ENCODE data around the gene CEP164.

- TF ChIP-seq POLR2A (IDR thresholded peaks at IDR 0.05; ENCODE audit: low read depth, low read length), result no peak
- TF ChIP-seq RAD21 (IDR thresholded peaks at IDR 0.05; ENCODE audit: low read length), result no peak
- no peak for TF ChIP-seq CTCF (conservative IDR thresholded peaks at IDR 0.05; ENCODE audit: low read depth, low read length)
- no peak for TF ChIP-seq FOS (IDR thresholded peaks at IDR 0.05; ENCODE audit: low read depth, low read length)
- no peak for TF ChIP-seq USF2 (IDR thresholded peaks at IDR 0.05; ENCODE audit: low read depth, low read length)
- TF ChIP-seq MAZ (IDR thresholded peaks at IDR 0.05; ENCODE audit: borderline replicate concordance, low read depth, low read length), result no peak
- no peak for TF ChIP-seq CEBPB (IDR thresholded peaks at IDR 0.05; ENCODE audit: low read depth, low read length)
- TF ChIP-seq MXI1 (IDR thresholded peaks at IDR 0.05; ENCODE audit: borderline replicate concordance, low read depth, low read length), result no peak
- TF ChIP-seq NFE2L2 (IDR thresholded peaks at IDR 0.05; ENCODE audit: low read depth, low read length), result no peak
- TF ChIP-seq RCOR1 (IDR thresholded peaks at IDR 0.05; ENCODE audit: insufficient replicate concordance, low read length), result no peak
- no peak for TF ChIP-seq BHLHE40 (IDR thresholded peaks at IDR 0.05; ENCODE audit: low read depth, low read length)
- TF ChIP-seq SMC3 (IDR thresholded peaks at IDR 0.05; ENCODE audit: low read depth, low read length), result no peak
- no peak for TF ChIP-seq CHD1 (IDR thresholded peaks at IDR 0.05; ENCODE audit: low read depth, low read length)
These were observed 98.1 kb downstream of the CEP164 start for GRCh38 chr11:117425679-117426296.

Measured in IMR-90 (cell line).